Esophagus squamous epithelium (tissue), 4 donors: Measurements from ENCODE around the gene BMERB1.

ENCODE experiments used
- POLR2A ChIP-seq, 4 donors: fragments of 450-650 bp; IDR thresholded peaks; one replicate each; pipeline ENCODE4 v1.6.1; 2017; ENCODE audit warnings: antibody characterized with exemption in 4 of 4, mild to moderate bottlenecking in 4 of 4, moderate library complexity in 3 of 4
- TF ChIP-seq, protein P1 (sequence below), 6 experiments: fragments of 450-650 bp in 4 of 6; fragments of 200-600 bp in 2 of 6; sonication (generic) in 2 of 6; IDR thresholded peaks; one replicate each; pipeline ENCODE4 v1.5.1; 2016 to 2019; ENCODE audit warnings: antibody characterized with exemption in 6 of 6, mild to moderate bottlenecking in 4 of 6, moderate library complexity in 4 of 6

DNA sequence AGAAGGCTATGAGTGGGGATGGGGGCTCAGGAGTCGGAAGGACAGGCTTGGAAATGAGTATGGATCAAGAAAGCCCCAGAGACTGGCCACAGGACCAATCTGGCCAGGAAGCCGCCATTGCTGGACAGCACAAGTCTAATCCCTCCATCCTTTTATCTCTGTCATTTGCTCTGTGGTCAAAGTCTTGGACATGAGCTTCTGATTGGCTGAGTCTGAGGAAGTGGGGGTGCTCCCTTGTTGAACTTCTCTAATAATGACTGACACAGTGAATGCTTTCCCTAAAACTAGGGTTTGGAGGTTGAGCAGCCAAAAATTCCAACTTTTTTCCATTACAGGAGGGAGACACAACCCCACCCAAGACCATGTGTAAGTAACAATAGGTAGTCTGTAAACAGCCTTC lies 111.2 kb downstream of the BMERB1 start:
- TF ChIP-seq, protein P1, sequence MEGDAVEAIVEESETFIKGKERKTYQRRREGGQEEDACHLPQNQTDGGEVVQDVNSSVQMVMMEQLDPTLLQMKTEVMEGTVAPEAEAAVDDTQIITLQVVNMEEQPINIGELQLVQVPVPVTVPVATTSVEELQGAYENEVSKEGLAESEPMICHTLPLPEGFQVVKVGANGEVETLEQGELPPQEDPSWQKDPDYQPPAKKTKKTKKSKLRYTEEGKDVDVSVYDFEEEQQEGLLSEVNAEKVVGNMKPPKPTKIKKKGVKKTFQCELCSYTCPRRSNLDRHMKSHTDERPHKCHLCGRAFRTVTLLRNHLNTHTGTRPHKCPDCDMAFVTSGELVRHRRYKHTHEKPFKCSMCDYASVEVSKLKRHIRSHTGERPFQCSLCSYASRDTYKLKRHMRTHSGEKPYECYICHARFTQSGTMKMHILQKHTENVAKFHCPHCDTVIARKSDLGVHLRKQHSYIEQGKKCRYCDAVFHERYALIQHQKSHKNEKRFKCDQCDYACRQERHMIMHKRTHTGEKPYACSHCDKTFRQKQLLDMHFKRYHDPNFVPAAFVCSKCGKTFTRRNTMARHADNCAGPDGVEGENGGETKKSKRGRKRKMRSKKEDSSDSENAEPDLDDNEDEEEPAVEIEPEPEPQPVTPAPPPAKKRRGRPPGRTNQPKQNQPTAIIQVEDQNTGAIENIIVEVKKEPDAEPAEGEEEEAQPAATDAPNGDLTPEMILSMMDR (IDR thresholded peaks at IDR 0.05): no peak
- no peak for TF ChIP-seq POLR2A (IDR thresholded peaks at IDR 0.05)
